K562 (cell line): ENCODE measurements around the gene MAGEE1. TPM values are rescaled to one million over a fixed set of nuclear protein-coding genes. Genes with fewer than 3 reads are reported as not detected.

Experiments
- ATAC-seq: fragments of 200-7000 bp; cut with Tn5 transposase; 3 replicates; pipeline ENCODE4 v1.9.1; 2020; ENCODE audit warnings: moderate library complexity
- BruUV-seq: library from RNA; stranded (reverse); fragments of 400-500 nt; replicated peaks from 2 replicates; lab custom pipeline; 2021; lab: Mats Ljungman, UMichigan
- CTCF ChIA-PET: fragments of 300-600 bp; formaldehyde crosslinking; extraction: SDS; loops from one replicate; lab custom pipeline; 2021; ENCODE audit warnings: low intra/inter-chr PET ratio; lab: Yijun Ruan, JAX
- POLR2A ChIA-PET: fragments of 300-600, 350-650 bp; sonication (Branson Sonifier 250); formaldehyde crosslinking; extraction: SDS; loops from one replicate; lab custom pipeline; 2021; ENCODE audit warnings: antibody characterized with exemption, inconsistent platforms; lab: Yijun Ruan, JAX
- DNase-seq, 4 experiments: peaks; one replicate each; pipeline versions ENCODE4 v3.0.0 to v3.0.0-alpha.2; 2011 to 2018; ENCODE audit warnings: low spot score in 3 of 4, mixed read lengths in 3 of 4; ENCODE audit errors: extremely low read depth in 1 of 4
- FAIRE-seq: peaks from 2 replicates; lab custom pipeline; 2011; peaks lifted over from hg19 to GRCh38; lab: Jason Lieb, UNC
- H2AFZ ChIP-seq: 2 replicates; pipeline ENCODE4 v1.6.0; 2011; ENCODE audit warnings: low read depth, low read length, control low read depth, inconsistent platforms
- H3K27ac ChIP-seq: fragments of 200-600 bp; 3 replicates; pipeline ENCODE4 v1.8.0; 2011; ENCODE audit warnings: low read depth, mild to moderate bottlenecking, control low read depth, inconsistent platforms, low read length, moderate library complexity, mixed read lengths; ENCODE audit errors: extremely low read depth
- H3K27me3 ChIP-seq, 2 experiments: fragments of 300-600 bp in 1 of 2; 2 replicates in 1 of 2; 3 replicates in 1 of 2; pipeline versions ENCODE4 v1.6.0 to v1.8.0; 2011; ENCODE audit warnings: inconsistent platforms in 2 of 2, low read length in 2 of 2, mild to moderate bottlenecking in 1 of 2, mixed read lengths in 1 of 2, moderate library complexity in 1 of 2; ENCODE audit not compliant: control insufficient read depth in 2 of 2, insufficient read depth in 2 of 2
- H3K36me3 ChIP-seq: fragments of 300-600 bp; 3 replicates; pipeline ENCODE4 v1.8.0; 2011; ENCODE audit warnings: mild to moderate bottlenecking, low read length, inconsistent platforms; ENCODE audit not compliant: control insufficient read depth, insufficient read depth
- H3K4me1 ChIP-seq, 2 experiments: fragments of 200-600 bp in 1 of 2; replicated peaks in 1 of 2; 2 replicates in 1 of 2; 3 replicates in 1 of 2; pipeline versions ENCODE4 v1.5.1 to v1.8.0; 2011; ENCODE audit warnings: inconsistent platforms in 2 of 2, low read length in 2 of 2, mild to moderate bottlenecking in 1 of 2, mixed read lengths in 1 of 2, moderate library complexity in 1 of 2; ENCODE audit not compliant: control insufficient read depth in 2 of 2, insufficient read depth in 2 of 2
- H3K4me2 ChIP-seq: 2 replicates; pipeline ENCODE4 v1.6.1; 2011; ENCODE audit warnings: low read length, control low read depth, inconsistent platforms, mixed read lengths; ENCODE audit not compliant: insufficient read depth
- H3K4me3 ChIP-seq: fragments of 200-600 bp; sonication (generic), shearing (Covaris generic); 2 replicates; pipeline ENCODE4 v1.5.1; 2016; ENCODE audit warnings: control low read depth, inconsistent platforms
- H3K79me2 ChIP-seq: fragments of 200-600 bp; 3 replicates; pipeline ENCODE4 v1.8.0; 2011; ENCODE audit warnings: low read length, inconsistent platforms; ENCODE audit not compliant: control insufficient read depth, insufficient read depth
- H3K9ac ChIP-seq, 2 experiments: 2 replicates each; pipeline versions ENCODE4 v1.6.0 to v1.6.1; 2011; ENCODE audit warnings: low read depth in 2 of 2, low read length in 2 of 2, control low read depth in 1 of 2, inconsistent platforms in 1 of 2, mild to moderate bottlenecking in 1 of 2, mixed read lengths in 1 of 2; ENCODE audit not compliant: insufficient read depth in 1 of 2
- H3K9me1 ChIP-seq: one replicate; pipeline ENCODE4 v1.6.0; 2011; ENCODE audit warnings: inconsistent platforms, mild to moderate bottlenecking, low read length, moderate library complexity; ENCODE audit not compliant: control insufficient read depth, insufficient read depth
- H3K9me3 ChIP-seq: replicated peaks from 2 replicates; pipeline ENCODE4 v1.5.1; 2011; ENCODE audit warnings: low read depth, low read length, inconsistent platforms; ENCODE audit not compliant: control insufficient read depth, insufficient read depth
- H4K20me1 ChIP-seq: replicated peaks from 2 replicates; pipeline ENCODE4 v1.6.1; 2011; ENCODE audit warnings: low read length, inconsistent platforms, mixed read lengths; ENCODE audit not compliant: control insufficient read depth, insufficient read depth
- MCM3 ChIP-seq: fragments of 450-650 bp; IDR thresholded peaks from 2 replicates; pipeline ENCODE4 v1.6.1; 2016
- MED1 ChIP-seq: sonication (generic); formaldehyde crosslinking; IDR thresholded peaks from 2 replicates; pipeline ENCODE4 v1.8.1; 2023; ENCODE audit warnings: missing genetic modification reagents, borderline replicate concordance
- PTTG1 ChIP-seq: fragments of 450-650 bp; IDR thresholded peaks from 2 replicates; pipeline ENCODE4 v1.6.1; 2016; ENCODE audit warnings: low read depth, mild to moderate bottlenecking, missing genetic modification characterization, missing compliant biosample characterization
- SAP30 ChIP-seq: fragments of 200-600 bp; sonication (generic); IDR thresholded peaks from 2 replicates; pipeline ENCODE4 v1.6.1; 2012; ENCODE audit warnings: borderline replicate concordance, low read depth, mild to moderate bottlenecking, moderate library complexity, low read length, control low read depth, inconsistent platforms; ENCODE audit not compliant: insufficient read depth, poor library complexity, severe bottlenecking
- SRSF3 ChIP-seq: fragments of 200-400 bp; formaldehyde crosslinking; IDR thresholded peaks from 2 replicates; pipeline ENCODE4 v1.6.1; 2016; ENCODE audit warnings: mild to moderate bottlenecking, low read length, moderate library complexity; ENCODE audit not compliant: insufficient read depth
- SUPT5H ChIP-seq: fragments of 450-650 bp; IDR thresholded peaks from 2 replicates; pipeline ENCODE4 v1.6.1; 2016
- ZC3H8 ChIP-seq: fragments of 450-650 bp; IDR thresholded peaks from 2 replicates; pipeline ENCODE4 v1.6.1; 2017
- ZNF140 ChIP-seq: fragments of 250-450 bp; sonication (Bioruptor Pico); IDR thresholded peaks from 2 replicates; pipeline ENCODE4 v1.8.0; 2021; ENCODE audit warnings: moderate library complexity, mild to moderate bottlenecking, inconsistent platforms
- ZNF668 ChIP-seq: fragments of 250-450 bp; sonication (Bioruptor Pico); IDR thresholded peaks from 2 replicates; pipeline ENCODE4 v1.8.0; 2022; ENCODE audit warnings: mild to moderate bottlenecking, inconsistent platforms
- in situ Hi-C: fragments of 300-500 bp; cut with MboI; formaldehyde crosslinking; loops from 4 replicates; pipeline ENCODE4 v1.15.0; 2018; ENCODE audit warnings: inconsistent platforms, mixed read lengths
- intact Hi-C: fragments of 100-400 bp; cut with micrococcal nuclease; formaldehyde crosslinking; loops from 2 replicates; pipeline ENCODE4 v1.14.2; 2022
- polyA plus RNA-seq, 8 experiments: library from polyadenylated mRNA; depleted of rRNA in 4 of 8; stranded (reverse) in 5 of 8; unstranded in 3 of 8; fragments of >200 nt; fragmentation: Nextera tagmentation in 2 of 8; fragmentation: Illumina TruSeq in 1 of 8; extraction: Ambion mirVana in 2 of 8; extraction: Trizol in 1 of 8; gene quantifications; 2 replicates each; pipeline versions ENCODE4 v1.2.1 to v1.2.3, GENCODE V29; 2011 to 2014; ENCODE audit warnings: inconsistent platforms in 1 of 8, missing spikeins in 1 of 8
- total RNA-seq, 7 experiments: library from RNA; depleted of rRNA in 6 of 7; stranded (reverse); fragments of >200 nt in 6 of 7; fragmentation: Illumina TruSeq in 2 of 7; extraction: Trizol in 2 of 7; gene quantifications; 2 replicates each; pipeline versions ENCODE4 v1.2.1 to v1.2.3, GENCODE V29; 2011 to 2021; ENCODE audit warnings: low replicate concordance in 1 of 7

MAGEE1 gene
- total and polyA plus RNA-seq, 9 of the 15 experiments (the other 6 are each of a cell fraction or from before 2014, with no cell fraction given): 0.01 to 0.11 (median 0.04) TPM; not detected in 5

DNA sequence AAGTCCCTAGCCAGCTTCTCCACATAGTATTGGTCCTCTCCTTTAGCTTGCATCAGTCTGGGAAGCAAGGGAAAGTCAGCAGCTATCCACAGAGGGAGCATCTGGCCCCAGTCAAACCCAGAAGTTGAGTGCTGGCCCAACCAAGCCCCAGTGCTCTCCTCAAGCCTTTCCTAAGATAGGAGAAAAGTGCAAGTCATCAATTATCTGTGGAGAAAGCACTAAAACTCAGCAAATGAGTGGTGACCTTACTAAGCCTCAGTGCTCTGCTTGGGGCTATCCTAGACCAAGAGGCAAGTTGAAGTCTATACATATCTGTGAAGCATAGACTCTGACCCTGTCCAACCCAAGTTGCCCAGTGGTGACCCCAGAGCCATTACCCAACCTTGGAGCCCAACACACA, 28.5 kb upstream of the MAGEE1 start:
- H3K27me3 ChIP-seq: no peaks in the 10 kb centered on the region
- TF ChIP-seq SUPT5H (no peak), SRSF3 (no peak), ZNF668 (CRISPR knock-in tag) (no peak), ZNF140 (CRISPR knock-in tag) (no peak), ZC3H8 (no peak), MED1 (CRISPR knock-in tag) (no peak), PTTG1 (tag) (no peak), MCM3 (no peak), SAP30 (no peak)
- no peak overlapping the region for H3K4me2 ChIP-seq
- no peaks in the 10 kb centered on the region for H3K4me1 ChIP-seq
- H4K20me1 ChIP-seq: no peaks in the 10 kb centered on the region
- ATAC-seq (no peak), FAIRE-seq (no peak), DNase-seq (no peak)
- H3K9me3 ChIP-seq: no peaks in the 10 kb centered on the region
- CTCF ChIA-PET: no interaction called here
- BruUV-seq: no TSS peak
- H3K4me3 ChIP-seq: no peak overlapping the region
- H3K79me2 ChIP-seq: no peaks in the 10 kb centered on the region
- no peak overlapping the region for H2AFZ ChIP-seq
- H3K9me1 ChIP-seq: no peaks in the 10 kb centered on the region
- POLR2A ChIA-PET: no interaction called here
- intact Hi-C loops: no loop called here
- H3K27ac ChIP-seq: no peak overlapping the region
- in situ Hi-C loops: no loop called here
- no peak overlapping the region for H3K9ac ChIP-seq
- no peaks in the 10 kb centered on the region for H3K36me3 ChIP-seq
